ENCODE data around the gene GFOD2.

The GFOD2 gene

DNA sequence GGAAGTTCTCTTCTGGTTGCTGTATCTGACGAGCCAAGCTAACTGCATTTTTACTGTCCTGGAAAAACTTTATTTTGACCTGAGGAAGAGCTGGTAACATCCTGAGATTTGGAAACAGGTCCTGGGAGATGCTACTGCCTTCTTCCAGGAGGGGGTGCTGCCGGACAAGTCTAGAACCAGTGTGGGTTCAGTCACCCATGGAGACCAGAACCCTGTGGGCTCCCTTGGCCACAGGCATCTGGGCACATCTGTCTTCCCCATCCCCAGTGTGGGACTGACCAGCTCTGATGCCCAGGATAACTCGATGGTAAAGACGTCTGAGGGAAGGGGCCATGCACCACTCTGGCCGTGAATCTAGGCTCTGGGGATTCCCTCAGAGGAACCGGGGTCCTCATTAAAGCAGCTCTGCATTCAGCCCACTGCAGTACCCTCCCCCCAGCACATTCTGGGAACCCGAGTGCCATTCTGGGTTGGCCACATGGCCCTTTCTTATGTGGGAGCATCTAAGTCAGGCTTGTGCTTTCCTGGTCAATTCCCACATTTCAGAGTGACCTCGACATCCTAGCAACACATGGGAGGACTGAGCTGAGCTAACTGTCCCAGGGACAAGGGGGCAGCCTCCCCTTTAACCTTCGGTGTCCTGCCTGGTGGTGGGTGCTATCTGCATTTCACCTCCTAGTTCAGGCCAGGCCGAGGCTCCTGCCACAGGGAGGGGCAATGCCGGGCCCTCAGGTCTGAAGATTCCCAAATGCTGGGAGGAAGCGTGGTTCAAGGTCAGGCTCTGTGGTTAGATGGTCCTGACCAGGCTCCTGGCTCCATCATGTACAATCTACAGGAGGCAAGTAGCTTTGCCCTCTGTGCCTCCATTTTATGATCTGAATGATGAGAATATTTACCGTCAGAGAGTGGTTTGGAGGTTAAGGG is 46.1 kb downstream of the GFOD2 start:
- H3K79me1 ChIP-seq (ENCODE audit: low read length), result peaks cover 4% of the 10 kb centered on the region
- no peak overlapping the region for H3K18ac ChIP-seq (ENCODE audit: low read length)
- no peak overlapping the region for H3K23ac ChIP-seq (ENCODE audit: low read length)
- H3K4ac ChIP-seq (ENCODE audit: low read depth, low read length), result no peak overlapping the region
- H2BK120ac ChIP-seq (ENCODE audit: insufficient read depth, low read length, poor library complexity), result no peak overlapping the region
- no peak overlapping the region for H4K8ac ChIP-seq (ENCODE audit: low read depth, low read length)
- H3K4me1 ChIP-seq (ENCODE audit: control insufficient read depth in 1 of 2, insufficient read depth in 2 of 2, low read length in 2 of 2), result peaks cover 8 to 13% of the 10 kb centered on the region in 2 experiments
- H4K12ac ChIP-seq (ENCODE audit: low read depth, low read length), result no peak overlapping the region
- no peak overlapping the region for H3K9ac ChIP-seq (ENCODE audit: low read length)
- no peak overlapping the region for H2AK5ac ChIP-seq (ENCODE audit: low read length)
- no peak overlapping the region for H3K27ac ChIP-seq (ENCODE audit: low read depth, low read length)
- H3K79me2 ChIP-seq (ENCODE audit: control insufficient read depth, insufficient read depth, low read length, poor library complexity), result no peaks in the 10 kb centered on the region
- H2BK5ac ChIP-seq (ENCODE audit: low read depth, low read length, poor library complexity), result no peak overlapping the region
- H3K27me3 ChIP-seq (ENCODE audit: insufficient read depth, low read length), result no peaks in the 10 kb centered on the region
- H2AFZ ChIP-seq (ENCODE audit: insufficient read depth, low read length, poor library complexity), result no peak overlapping the region
- H3K14ac ChIP-seq (ENCODE audit: low read length), result no peak overlapping the region
- DNase-seq, result peak; percentile 60 to 83
- H3K36me3 ChIP-seq (ENCODE audit: control insufficient read depth in 1 of 2, insufficient read depth in 2 of 2, low read length in 2 of 2), result peaks cover 7 to 18% of the 10 kb centered on the region in 2 experiments
- no peak overlapping the region for H4K91ac ChIP-seq (ENCODE audit: low read depth, low read length)
- H2BK12ac ChIP-seq (ENCODE audit: low read length), result no peak overlapping the region
- no peak overlapping the region for H3K4me3 ChIP-seq (ENCODE audit: low read depth, low read length)
- no peak overlapping the region for H3K4me2 ChIP-seq (ENCODE audit: low read length)
- H3K9me3 ChIP-seq (ENCODE audit: insufficient read depth, low read depth, low read length), result no peaks in the 10 kb centered on the region
- WGBS (ENCODE audit: extremely low coverage, insufficient coverage, insufficient read length), result no CpG with 5 or more reads among the region's 13 CpGs

DNA sequence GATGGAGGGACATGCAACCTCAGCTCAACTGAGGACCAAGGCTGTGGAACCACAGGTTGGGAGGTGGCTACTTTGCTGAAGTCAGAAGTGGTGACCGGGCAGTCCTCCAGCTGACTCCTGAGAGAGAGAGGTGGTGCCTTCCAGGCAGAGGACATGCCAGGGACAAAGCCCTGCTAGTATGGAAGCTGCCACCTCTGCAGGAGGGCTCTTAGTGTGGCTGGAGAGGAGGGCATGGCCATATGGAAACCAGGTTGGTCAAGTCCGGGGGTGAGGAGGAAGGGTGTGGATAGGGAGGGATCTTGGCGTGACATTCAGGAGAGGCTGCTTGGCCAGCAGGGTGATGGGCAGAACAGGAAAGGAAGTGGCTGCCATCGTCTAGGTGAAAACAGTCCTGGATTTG is 46.8 kb downstream of the GFOD2 start:
- H3K4ac ChIP-seq (ENCODE audit: low read depth, low read length), result no peak overlapping the region
- H2AFZ ChIP-seq (ENCODE audit: insufficient read depth, low read length, poor library complexity), result no peak overlapping the region
- peaks cover 2% of the 10 kb centered on the region for H3K79me1 ChIP-seq (ENCODE audit: low read length)
- peaks cover 7 to 18% of the 10 kb centered on the region in 2 experiments for H3K36me3 ChIP-seq (ENCODE audit: control insufficient read depth in 1 of 2, insufficient read depth in 2 of 2, low read length in 2 of 2)
- no peak overlapping the region for H3K4me2 ChIP-seq (ENCODE audit: low read length)
- no peak overlapping the region for H4K91ac ChIP-seq (ENCODE audit: low read depth, low read length)
- no peaks in the 10 kb centered on the region for H3K79me2 ChIP-seq (ENCODE audit: control insufficient read depth, insufficient read depth, low read length, poor library complexity)
- no peak overlapping the region for H2BK12ac ChIP-seq (ENCODE audit: low read length)
- H2BK5ac ChIP-seq (ENCODE audit: low read depth, low read length, poor library complexity), result no peak overlapping the region
- no CpG with 5 or more reads among the region's 4 CpGs for WGBS (ENCODE audit: extremely low coverage, insufficient coverage, insufficient read length)
- H2AK5ac ChIP-seq (ENCODE audit: low read length), result no peak overlapping the region
- H3K23ac ChIP-seq (ENCODE audit: low read length), result no peak overlapping the region
- H3K18ac ChIP-seq (ENCODE audit: low read length), result no peak overlapping the region
- no peak overlapping the region for H2BK120ac ChIP-seq (ENCODE audit: insufficient read depth, low read length, poor library complexity)
- no peak overlapping the region for H3K9ac ChIP-seq (ENCODE audit: low read length)
- H3K14ac ChIP-seq (ENCODE audit: low read length), result no peak overlapping the region
- H3K4me1 ChIP-seq (ENCODE audit: control insufficient read depth in 1 of 2, insufficient read depth in 2 of 2, low read length in 2 of 2), result peaks cover 6 to 10% of the 10 kb centered on the region in 2 experiments
- no peak for DNase-seq
- H3K9me3 ChIP-seq (ENCODE audit: insufficient read depth, low read depth, low read length), result no peaks in the 10 kb centered on the region
- H4K12ac ChIP-seq (ENCODE audit: low read depth, low read length), result no peak overlapping the region
- no peak overlapping the region for H4K8ac ChIP-seq (ENCODE audit: low read depth, low read length)
- no peaks in the 10 kb centered on the region for H3K27me3 ChIP-seq (ENCODE audit: insufficient read depth, low read length)
- no peak overlapping the region for H3K4me3 ChIP-seq (ENCODE audit: low read depth, low read length)
- no peak overlapping the region for H3K27ac ChIP-seq (ENCODE audit: low read depth, low read length)

DNA sequence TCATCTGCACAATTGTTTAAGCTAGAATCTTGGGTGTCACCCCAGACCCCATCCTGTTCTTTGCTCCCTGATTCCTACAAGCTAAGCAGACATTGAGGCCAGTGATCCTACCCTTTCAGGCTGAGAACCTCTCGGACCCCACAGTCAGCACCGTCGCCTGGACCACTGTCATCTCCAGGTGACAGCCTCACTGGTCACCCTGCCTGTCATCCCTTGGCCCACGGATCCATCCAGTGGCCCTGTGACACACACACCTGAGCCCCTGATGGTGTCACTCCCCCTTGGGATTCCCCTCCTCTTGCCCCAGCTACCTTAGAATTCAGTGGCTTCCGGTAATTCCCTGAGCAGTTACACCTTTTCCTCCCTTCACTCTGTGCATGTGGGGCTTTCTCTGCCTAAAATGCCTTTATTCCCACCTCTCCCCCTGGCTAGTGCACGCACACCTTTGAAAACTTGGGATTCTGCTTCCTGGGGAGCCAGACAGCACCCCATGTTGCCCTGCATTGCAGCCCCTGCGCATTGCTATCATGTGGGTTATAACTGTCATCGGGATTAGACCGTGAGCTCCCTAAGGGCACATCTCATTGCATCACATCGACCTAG is 49.5 kb downstream of the GFOD2 start:
- H3K4me3 ChIP-seq (ENCODE audit: low read depth, low read length), result no peak overlapping the region
- no peak overlapping the region for H3K27ac ChIP-seq (ENCODE audit: low read depth, low read length)
- H3K4ac ChIP-seq (ENCODE audit: low read depth, low read length), result no peak overlapping the region
- peaks cover 11% of the 10 kb centered on the region in 2 experiments for H3K4me1 ChIP-seq (ENCODE audit: control insufficient read depth in 1 of 2, insufficient read depth in 2 of 2, low read length in 2 of 2)
- no peak overlapping the region for H3K18ac ChIP-seq (ENCODE audit: low read length)
- no peaks in the 10 kb centered on the region for H3K27me3 ChIP-seq (ENCODE audit: insufficient read depth, low read length)
- no peak overlapping the region for H3K4me2 ChIP-seq (ENCODE audit: low read length)
- H2AK5ac ChIP-seq (ENCODE audit: low read length), result no peak overlapping the region
- H4K8ac ChIP-seq (ENCODE audit: low read depth, low read length), result no peak overlapping the region
- H3K14ac ChIP-seq (ENCODE audit: low read length), result no peak overlapping the region
- H2BK12ac ChIP-seq (ENCODE audit: low read length), result no peak overlapping the region
- DNase-seq, result no peak
- peaks cover 5% of the 10 kb centered on the region for H3K79me1 ChIP-seq (ENCODE audit: low read length)
- H3K9ac ChIP-seq (ENCODE audit: low read length), result no peak overlapping the region
- H3K9me3 ChIP-seq (ENCODE audit: insufficient read depth, low read depth, low read length), result no peaks in the 10 kb centered on the region
- peaks cover 0 to 5% of the 10 kb centered on the region in 2 experiments for H3K36me3 ChIP-seq (ENCODE audit: control insufficient read depth in 1 of 2, insufficient read depth in 2 of 2, low read length in 2 of 2)
- H3K23ac ChIP-seq (ENCODE audit: low read length), result no peak overlapping the region
- no peak overlapping the region for H2BK5ac ChIP-seq (ENCODE audit: low read depth, low read length, poor library complexity)
- H4K12ac ChIP-seq (ENCODE audit: low read depth, low read length), result no peak overlapping the region
- H2AFZ ChIP-seq (ENCODE audit: insufficient read depth, low read length, poor library complexity), result no peak overlapping the region
- no CpG with 5 or more reads among the region's 10 CpGs for WGBS (ENCODE audit: extremely low coverage, insufficient coverage, insufficient read length)
- no peak overlapping the region for H4K91ac ChIP-seq (ENCODE audit: low read depth, low read length)
- H3K79me2 ChIP-seq (ENCODE audit: control insufficient read depth, insufficient read depth, low read length, poor library complexity), result peaks cover 3% of the 10 kb centered on the region
- no peak overlapping the region for H2BK120ac ChIP-seq (ENCODE audit: insufficient read depth, low read length, poor library complexity)

DNA sequence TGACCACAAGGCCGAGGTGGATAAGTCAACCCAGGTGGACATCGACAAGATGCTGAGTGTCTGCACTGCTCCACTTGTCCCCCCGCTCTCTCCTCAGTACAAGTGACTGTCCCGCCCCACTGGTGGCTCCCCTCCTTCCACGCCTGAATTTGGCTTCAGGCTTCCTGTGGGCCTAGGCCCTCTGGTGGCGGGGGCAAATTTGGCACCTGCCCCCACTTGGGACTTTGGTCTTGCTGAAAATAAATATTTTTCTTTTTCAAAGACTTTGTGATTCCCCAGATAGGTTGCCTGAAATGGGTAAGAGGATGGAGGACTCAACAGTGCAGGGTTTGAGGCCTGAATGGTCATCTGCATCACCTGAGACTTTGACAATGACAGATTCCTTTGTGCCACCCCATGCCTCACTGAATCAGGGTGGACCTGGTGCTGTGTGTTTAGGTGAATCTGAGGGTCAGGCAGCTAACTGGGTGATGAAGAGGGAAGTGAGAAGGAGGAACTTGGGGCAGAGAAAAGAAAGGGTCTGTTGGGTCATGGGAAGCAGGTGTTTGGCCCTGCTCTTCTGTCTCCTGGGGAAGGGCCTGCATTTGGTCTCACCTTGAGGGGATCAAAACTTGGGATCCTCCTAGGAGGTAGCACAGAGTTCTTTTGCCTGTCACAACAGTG is 50.5 kb downstream of the GFOD2 start:
- no peaks in the 10 kb centered on the region for H3K9me3 ChIP-seq (ENCODE audit: insufficient read depth, low read depth, low read length)
- no peak overlapping the region for H3K18ac ChIP-seq (ENCODE audit: low read length)
- no peaks in the 10 kb centered on the region for H3K27me3 ChIP-seq (ENCODE audit: insufficient read depth, low read length)
- H2AFZ ChIP-seq (ENCODE audit: insufficient read depth, low read length, poor library complexity), result no peak overlapping the region
- H3K9ac ChIP-seq (ENCODE audit: low read length), result no peak overlapping the region
- no peak overlapping the region for H2AK5ac ChIP-seq (ENCODE audit: low read length)
- DNase-seq, result no peak
- no peak overlapping the region for H3K4ac ChIP-seq (ENCODE audit: low read depth, low read length)
- H3K27ac ChIP-seq (ENCODE audit: low read depth, low read length), result no peak overlapping the region
- H4K91ac ChIP-seq (ENCODE audit: low read depth, low read length), result no peak overlapping the region
- no peak overlapping the region for H3K4me2 ChIP-seq (ENCODE audit: low read length)
- no peak overlapping the region for H4K12ac ChIP-seq (ENCODE audit: low read depth, low read length)
- H4K8ac ChIP-seq (ENCODE audit: low read depth, low read length), result no peak overlapping the region
- no peak overlapping the region for H3K14ac ChIP-seq (ENCODE audit: low read length)
- no peak overlapping the region for H3K23ac ChIP-seq (ENCODE audit: low read length)
- whole genome bisulfite sequencing (ENCODE audit: extremely low coverage, insufficient coverage, insufficient read length), result no CpG with 5 or more reads among the region's 6 CpGs
- no peak overlapping the region for H2BK120ac ChIP-seq (ENCODE audit: insufficient read depth, low read length, poor library complexity)
- peaks cover 3% of the 10 kb centered on the region for H3K79me2 ChIP-seq (ENCODE audit: control insufficient read depth, insufficient read depth, low read length, poor library complexity)
- no peak overlapping the region for H3K4me3 ChIP-seq (ENCODE audit: low read depth, low read length)
- peaks cover 11% of the 10 kb centered on the region in 2 experiments for H3K4me1 ChIP-seq (ENCODE audit: control insufficient read depth in 1 of 2, insufficient read depth in 2 of 2, low read length in 2 of 2)
- no peak overlapping the region for H2BK5ac ChIP-seq (ENCODE audit: low read depth, low read length, poor library complexity)
- H3K79me1 ChIP-seq (ENCODE audit: low read length), result peaks cover 5% of the 10 kb centered on the region
- no peaks in the 10 kb centered on the region for H3K36me3 ChIP-seq (ENCODE audit: control insufficient read depth in 1 of 2, insufficient read depth in 2 of 2, low read length in 2 of 2)
- H2BK12ac ChIP-seq (ENCODE audit: low read length), result no peak overlapping the region
